HepG2 (cell line): ENCODE data around the gene CARTPT. TPM values are rescaled to one million over a fixed set of nuclear protein-coding genes. Genes with fewer than 3 reads are reported as not detected.

ENCODE experiments used
- ATAC-seq: fragments of 200-7000 bp; cut with Tn5 transposase; 3 replicates; pipeline ENCODE4 v1.9.1; 2020; ENCODE audit warnings: mild to moderate bottlenecking, moderate library complexity
- BruUV-seq: library from RNA; stranded (reverse); fragments of 400-500 nt; replicated peaks from 2 replicates; lab custom pipeline; 2021; lab: Mats Ljungman, UMichigan
- CTCF ChIA-PET: fragments of 300-600 bp; formaldehyde crosslinking; extraction: SDS; loops from one replicate; lab custom pipeline; 2021; ENCODE audit warnings: low total read pairs, inconsistent platforms, low intra/inter-chr PET ratio; lab: Yijun Ruan, JAX
- POLR2A ChIA-PET: fragments of 350-600 bp; sonication (Branson Sonifier 250); formaldehyde crosslinking; loops from one replicate; lab custom pipeline; 2020; ENCODE audit warnings: antibody characterized with exemption, inconsistent platforms; lab: Yijun Ruan, JAX
- DNase-seq: peaks from one replicate; pipeline ENCODE4 v3.0.0-alpha.2; 2015; ENCODE audit warnings: low spot score
- FAIRE-seq: peaks from 3 replicates; lab custom pipeline; 2011; peaks lifted over from hg19 to GRCh38; lab: Jason Lieb, UNC
- H2AFZ ChIP-seq: one replicate; pipeline ENCODE4 v1.6.1; 2011; ENCODE audit warnings: low read length, inconsistent platforms
- H3K27ac ChIP-seq: fragments of 300-600 bp; 3 replicates; pipeline ENCODE4 v1.8.0; 2011; ENCODE audit warnings: mixed run types, mild to moderate bottlenecking, mixed read lengths, low read length, inconsistent platforms; ENCODE audit not compliant: insufficient read depth; ENCODE audit errors: extremely low read length
- H3K27me3 ChIP-seq, 2 experiments: fragments of 200-600 bp in 1 of 2; 2 replicates in 1 of 2; 3 replicates in 1 of 2; pipeline versions ENCODE4 v1.6.0 to v1.8.0; 2011; ENCODE audit warnings: low read length in 2 of 2, mild to moderate bottlenecking in 2 of 2, moderate library complexity in 2 of 2, inconsistent platforms in 1 of 2; ENCODE audit not compliant: insufficient read depth in 2 of 2, control insufficient read depth in 1 of 2
- H3K36me3 ChIP-seq, 2 experiments: fragments of 200-600 bp in 1 of 2; replicated peaks in 1 of 2; 2 replicates in 1 of 2; 3 replicates in 1 of 2; pipeline versions ENCODE4 v1.5.1 to v1.8.0; 2011; ENCODE audit warnings: low read length in 2 of 2, inconsistent platforms in 1 of 2; ENCODE audit not compliant: insufficient read depth in 2 of 2, control insufficient read depth in 1 of 2
- H3K4me1 ChIP-seq: 2 replicates; pipeline ENCODE4 v1.5.1; 2012; ENCODE audit warnings: low read length, inconsistent platforms; ENCODE audit not compliant: insufficient read depth
- H3K4me2 ChIP-seq: 2 replicates; pipeline ENCODE4 v1.6.0; 2011; ENCODE audit warnings: low read depth, low read length, inconsistent platforms
- H3K4me3 ChIP-seq, 3 experiments: fragments of 200-600 bp in 1 of 3; sonication (generic), shearing (Covaris generic) in 1 of 3; replicated peaks in 1 of 3; 2 replicates each; pipeline ENCODE4 v1.5.1; 2011 to 2016; ENCODE audit warnings: low read length in 3 of 3, inconsistent platforms in 2 of 3, low read depth in 2 of 3, mild to moderate bottlenecking in 2 of 3, control low read depth in 1 of 3, mixed read lengths in 1 of 3; ENCODE audit not compliant: insufficient read depth in 1 of 3
- H3K79me2 ChIP-seq: one replicate; pipeline ENCODE4 v1.6.1; 2011; ENCODE audit warnings: low read length, inconsistent platforms; ENCODE audit not compliant: insufficient read depth
- H3K9ac ChIP-seq: 2 replicates; pipeline ENCODE4 v1.6.0; 2011; ENCODE audit warnings: mild to moderate bottlenecking, low read depth, low read length, inconsistent platforms; ENCODE audit not compliant: insufficient read depth
- H3K9me3 ChIP-seq: 2 replicates; pipeline ENCODE4 v1.5.1; 2012; ENCODE audit warnings: mild to moderate bottlenecking, low read length
- H4K20me1 ChIP-seq: 2 replicates; pipeline ENCODE4 v1.6.0; 2011; ENCODE audit warnings: inconsistent platforms, mild to moderate bottlenecking, low read length, moderate library complexity; ENCODE audit not compliant: insufficient read depth
- FOXJ3 ChIP-seq: sonication (generic); formaldehyde crosslinking; IDR thresholded peaks from 2 replicates; pipeline ENCODE4 v1.4.0; 2020; ENCODE audit warnings: missing genetic modification reagents, mild to moderate bottlenecking, borderline replicate concordance
- HMG20B ChIP-seq: conservative IDR thresholded peaks from 2 replicates; pipeline ENCODE4 v1.6.1; 2016; ENCODE audit warnings: missing genetic modification reagents, missing compliant biosample characterization
- KLF15 ChIP-seq: sonication (generic); formaldehyde crosslinking; IDR thresholded peaks from 2 replicates; pipeline ENCODE4 v1.8.1; 2023; ENCODE audit warnings: borderline replicate concordance, mild to moderate bottlenecking, inconsistent platforms, missing genetic modification reagents, mixed read lengths
- NFIB ChIP-seq: sonication (generic); formaldehyde crosslinking; IDR thresholded peaks from 2 replicates; pipeline ENCODE4 v1.9.0; 2021; ENCODE audit warnings: missing genetic modification reagents, mild to moderate bottlenecking, borderline replicate concordance
- PRDM4 ChIP-seq: sonication (generic); formaldehyde crosslinking; IDR thresholded peaks from 2 replicates; pipeline ENCODE4 v1.9.0; 2021; ENCODE audit warnings: missing genetic modification reagents, borderline replicate concordance
- TCF7 ChIP-seq: sonication (generic); IDR thresholded peaks from 2 replicates; pipeline ENCODE4 v1.6.1; 2016; ENCODE audit warnings: antibody characterized with exemption, low read depth
- WGBS: methylation state at CpG from one replicate; pipeline ENCODE4 v1.1.6; 2017; ENCODE audit warnings: low lambda C conversion rate; 5-methylcytosine and 5-hydroxymethylcytosine counted together
- in situ Hi-C: cut with HindIII; loops from 2 replicates; pipeline ENCODE4 v1.10.0; 2017; ENCODE audit warnings: low pct_unique_long_range_greater_than_20kb; ENCODE audit not compliant: extremely low pct_ligation_motif_present
- intact Hi-C: fragments of 100-400 bp; cut with micrococcal nuclease; formaldehyde crosslinking; loops from one replicate; pipeline ENCODE4 v1.10.0; 2022; ENCODE audit not compliant: unreplicated experiment
- polyA plus RNA-seq, 8 experiments: library from polyadenylated mRNA; depleted of rRNA in 3 of 8; stranded (reverse) in 7 of 8; unstranded in 1 of 8; fragments of >200 nt; fragmentation: Illumina TruSeq in 4 of 8; extraction: Trizol in 4 of 8; gene quantifications; 2 replicates each; pipeline versions ENCODE4 v1.2.1 to v1.2.3, GENCODE V29; 2011 to 2016; ENCODE audit warnings: low read depth in 4 of 8, missing spikeins in 1 of 8, mixed read lengths in 1 of 8; ENCODE audit not compliant: insufficient read depth in 1 of 8
- total RNA-seq, 5 experiments: library from RNA; depleted of rRNA; stranded (reverse); fragments of >200 nt; fragmentation: Illumina TruSeq; extraction: Trizol; gene quantifications; 2 replicates each; pipeline ENCODE4 v1.2.3, GENCODE V29; 2016; ENCODE audit warnings: low read depth in 1 of 5
- TF ChIP-seq, protein P1 (sequence below), 2 experiments: sonication (generic) in 1 of 2; formaldehyde crosslinking in 1 of 2; IDR thresholded peaks; 2 replicates each; pipeline versions ENCODE4 v1.4.0 to v1.6.1; 2018 to 2020; ENCODE audit warnings: missing genetic modification reagents in 2 of 2, borderline replicate concordance in 1 of 2, low read depth in 1 of 2, mild to moderate bottlenecking in 1 of 2, missing biosample characterization in 1 of 2
- TF ChIP-seq, protein P2 (sequence below): sonication (generic); formaldehyde crosslinking; IDR thresholded peaks from 2 replicates; pipeline ENCODE4 v1.4.0; 2020; ENCODE audit warnings: missing genetic modification reagents

Gene CARTPT
- total and polyA plus RNA-seq, 2 of the 13 experiments (the other 11 are each of a cell fraction or from before 2014, with no cell fraction given) = not detected

DNA sequence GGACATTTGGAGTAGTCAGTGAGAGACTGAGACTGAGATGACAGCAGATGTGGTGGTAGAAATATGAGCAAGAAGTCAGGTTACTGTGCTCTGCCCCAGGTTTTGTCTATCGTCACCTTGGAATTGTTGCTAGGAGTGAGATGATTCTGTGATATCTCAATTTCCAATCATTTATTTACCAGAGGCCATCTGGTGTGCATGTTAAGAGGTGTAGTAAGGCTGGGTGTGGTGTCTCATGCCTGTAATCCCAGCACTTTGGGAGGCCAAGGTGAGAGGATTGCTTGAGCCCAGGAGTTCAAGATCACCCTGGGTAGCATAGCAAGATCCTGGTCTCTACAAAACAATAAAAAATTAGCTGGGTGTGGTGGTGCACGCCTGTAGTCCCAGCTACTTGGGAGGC lies 38.6 kb upstream of the CARTPT start:
- H3K79me2 ChIP-seq = no peaks in the 10 kb centered on the region
- H3K4me2 ChIP-seq = no peak overlapping the region
- ChIA-PET POLR2A (no interaction called here), CTCF (no interaction called here)
- BruUV-seq = no TSS peak
- H2AFZ ChIP-seq = no peak overlapping the region
- DNase-seq = no peak
- H3K27me3 ChIP-seq = no peaks in the 10 kb centered on the region; a peak in 1 of 5 replicates
- in situ Hi-C loops = no loop called here
- TF ChIP-seq, protein P1, sequence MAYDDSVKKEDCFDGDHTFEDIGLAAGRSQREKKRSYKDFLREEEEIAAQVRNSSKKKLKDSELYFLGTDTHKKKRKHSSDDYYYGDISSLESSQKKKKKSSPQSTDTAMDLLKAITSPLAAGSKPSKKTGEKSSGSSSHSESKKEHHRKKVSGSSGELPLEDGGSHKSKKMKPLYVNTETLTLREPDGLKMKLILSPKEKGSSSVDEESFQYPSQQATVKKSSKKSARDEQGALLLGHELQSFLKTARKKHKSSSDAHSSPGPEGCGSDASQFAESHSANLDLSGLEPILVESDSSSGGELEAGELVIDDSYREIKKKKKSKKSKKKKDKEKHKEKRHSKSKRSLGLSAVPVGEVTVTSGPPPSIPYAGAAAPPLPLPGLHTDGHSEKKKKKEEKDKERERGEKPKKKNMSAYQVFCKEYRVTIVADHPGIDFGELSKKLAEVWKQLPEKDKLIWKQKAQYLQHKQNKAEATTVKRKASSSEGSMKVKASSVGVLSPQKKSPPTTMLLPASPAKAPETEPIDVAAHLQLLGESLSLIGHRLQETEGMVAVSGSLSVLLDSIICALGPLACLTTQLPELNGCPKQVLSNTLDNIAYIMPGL (CRISPR knock-in tag; IDR thresholded peaks at IDR 0.05; ENCODE audit: borderline replicate concordance in 1 of 2, low read depth in 1 of 2) = no peak
- 83% methylated on average over 2 of the region's 2 CpGs for WGBS
- intact Hi-C loops = no loop called here
- H3K4me3 ChIP-seq = no peak overlapping the region
- H3K36me3 ChIP-seq = no peaks in the 10 kb centered on the region
- no peak for ATAC-seq
- no peaks in the 10 kb centered on the region for H3K4me1 ChIP-seq
- no peaks in the 10 kb centered on the region for H4K20me1 ChIP-seq
- H3K27ac ChIP-seq = no peak overlapping the region
- no peaks in the 10 kb centered on the region for H3K9me3 ChIP-seq
- no peak overlapping the region for H3K9ac ChIP-seq
- no peak for FAIRE-seq

DNA sequence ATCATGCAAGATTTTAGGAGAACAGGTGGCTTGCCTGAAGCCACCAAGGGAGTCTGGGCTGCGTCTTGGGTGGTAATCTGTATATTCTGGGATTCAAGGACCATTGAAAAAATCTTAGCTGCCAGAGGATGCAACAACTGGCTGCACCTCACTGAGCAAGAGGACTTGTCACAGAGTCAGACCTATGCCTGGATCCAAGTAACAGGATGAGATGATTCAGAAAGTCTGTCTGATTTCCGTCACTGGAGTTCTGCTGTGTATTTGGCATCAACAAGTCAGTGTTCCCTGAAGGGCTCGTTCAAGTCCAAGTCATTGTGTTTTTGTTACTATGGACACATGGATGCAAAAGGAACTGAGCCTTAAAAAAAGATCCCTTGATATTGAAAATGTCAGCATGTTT lies 37.8 kb upstream of the CARTPT start:
- Histone ChIP-seq H3K36me3 (no peaks in the 10 kb centered on the region), H2AFZ (no peak overlapping the region), H4K20me1 (no peaks in the 10 kb centered on the region), H3K4me2 (no peak overlapping the region), H3K9ac (no peak overlapping the region), H3K27me3 (no peaks in the 10 kb centered on the region; a peak in 1 of 5 replicates), H3K4me1 (no peaks in the 10 kb centered on the region), H3K9me3 (no peaks in the 10 kb centered on the region), H3K27ac (no peak overlapping the region), H3K4me3 (no peak overlapping the region), H3K79me2 (no peaks in the 10 kb centered on the region)
- 69% methylated on average over 3 of the region's 3 CpGs for WGBS
- POLR2A ChIA-PET = no interaction called here
- TF ChIP-seq KLF15 (no peak), TCF7 (no peak), PRDM4 (no peak), FOXJ3 (CRISPR knock-in tag) (no peak), NFIB (no peak), HMG20B (CRISPR knock-in tag) (no peak)
- TF ChIP-seq, protein P2, sequence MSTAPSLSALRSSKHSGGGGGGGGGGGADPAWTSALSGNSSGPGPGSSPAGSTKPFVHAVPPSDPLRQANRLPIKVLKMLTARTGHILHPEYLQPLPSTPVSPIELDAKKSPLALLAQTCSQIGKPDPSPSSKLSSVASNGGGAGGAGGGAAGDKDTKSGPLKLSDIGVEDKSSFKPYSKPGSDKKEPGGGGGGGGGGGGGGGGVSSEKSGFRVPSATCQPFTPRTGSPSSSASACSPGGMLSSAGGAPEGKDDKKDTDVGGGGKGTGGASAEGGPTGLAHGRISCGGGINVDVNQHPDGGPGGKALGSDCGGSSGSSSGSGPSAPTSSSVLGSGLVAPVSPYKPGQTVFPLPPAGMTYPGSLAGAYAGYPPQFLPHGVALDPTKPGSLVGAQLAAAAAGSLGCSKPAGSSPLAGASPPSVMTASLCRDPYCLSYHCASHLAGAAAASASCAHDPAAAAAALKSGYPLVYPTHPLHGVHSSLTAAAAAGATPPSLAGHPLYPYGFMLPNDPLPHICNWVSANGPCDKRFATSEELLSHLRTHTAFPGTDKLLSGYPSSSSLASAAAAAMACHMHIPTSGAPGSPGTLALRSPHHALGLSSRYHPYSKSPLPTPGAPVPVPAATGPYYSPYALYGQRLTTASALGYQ (CRISPR knock-in tag) = no peak
- CTCF ChIA-PET = no interaction called here
- in situ Hi-C loops (no loop called here), intact Hi-C loops (no loop called here)
- ATAC-seq (no peak), DNase-seq (no peak), FAIRE-seq (no peak)
- no TSS peak for BruUV-seq
